Lung (tissue), 12 donors: ENCODE data around the gene GGTA1. TPM values are rescaled to one million over a fixed set of nuclear protein-coding genes. Genes with fewer than 3 reads are reported as not detected.
"Not testable (repeated sequence)": the region's sequence is repeated elsewhere in the genome, so short reads cannot be mapped to it uniquely, and the experiment has no call there.

ENCODE experiments used
- ATAC-seq: fragments of 200-7000 bp; cut with Tn5 transposase; one replicate; pipeline ENCODE4 v1.9.1; 2020; ENCODE audit warnings: moderate number of reproducible peaks; ENCODE audit not compliant: insufficient read depth, low FRiP score
- DNase-seq, 3 donors: peaks; one replicate each; pipeline ENCODE4 v3.0.0-alpha.2; 2013 to 2017
- H3K27ac ChIP-seq, 2 donors: one replicate each; pipeline ENCODE4 v1.5.1; 2013; ENCODE audit warnings: mild to moderate bottlenecking in 2 of 2, moderate library complexity in 2 of 2, control low read depth in 1 of 2, inconsistent platforms in 1 of 2, low read depth in 1 of 2, low read length in 1 of 2
- H3K27me3 ChIP-seq, 3 donors: one replicate each; pipeline ENCODE4 v1.5.1; 2013; ENCODE audit warnings: low read length in 2 of 3; ENCODE audit not compliant: control insufficient read depth in 3 of 3, insufficient read depth in 3 of 3
- H3K36me3 ChIP-seq, 4 donors: one replicate each; pipeline ENCODE4 v1.5.1; 2013; ENCODE audit warnings: low read length in 4 of 4, mild to moderate bottlenecking in 1 of 4, moderate library complexity in 1 of 4; ENCODE audit not compliant: control insufficient read depth in 4 of 4, insufficient read depth in 4 of 4
- H3K4me1 ChIP-seq, 5 donors: one replicate each; pipeline ENCODE4 v1.5.1; 2013; ENCODE audit warnings: low read length in 5 of 5, mild to moderate bottlenecking in 2 of 5, moderate library complexity in 1 of 5; ENCODE audit not compliant: control insufficient read depth in 5 of 5, insufficient read depth in 5 of 5
- H3K4me3 ChIP-seq: one replicate; pipeline ENCODE4 v1.5.1; 2013; ENCODE audit warnings: mild to moderate bottlenecking, control low read depth, moderate library complexity
- H3K9ac ChIP-seq, 2 donors: one replicate each; pipeline ENCODE4 v1.5.1; 2013; ENCODE audit warnings: low read length in 2 of 2, control low read depth in 1 of 2; ENCODE audit not compliant: insufficient read depth in 1 of 2
- H3K9me3 ChIP-seq, 4 donors: one replicate each; pipeline ENCODE4 v1.5.1; 2013; ENCODE audit warnings: low read length in 3 of 4, mild to moderate bottlenecking in 1 of 4, moderate library complexity in 1 of 4; ENCODE audit not compliant: control insufficient read depth in 4 of 4, insufficient read depth in 3 of 4
- WGBS, 2 donors: extraction: QIAGEN DNeasy Blood & Tissue Kit; methylation state at CpG; one replicate each; pipeline ENCODE4 v1.1.7; 2013; 5-methylcytosine and 5-hydroxymethylcytosine counted together
- polyA plus RNA-seq, 2 donors: library from polyadenylated mRNA; stranded (reverse); fragments of 200-250 nt; gene quantifications; one replicate each; pipeline ENCODE4 v1.2.1, GENCODE V29; 2013
- total RNA-seq, 2 donors: library from RNA; depleted of rRNA in 1 of 2; stranded (reverse); fragments of >200 nt in 1 of 2; gene quantifications; one replicate each; pipeline ENCODE4 v1.2.1, GENCODE V29; 2014 to 2021
- TF ChIP-seq, protein P1 (sequence below): IDR thresholded peaks from 2 replicates; pipeline ENCODE4 v1.5.1; 2012; ENCODE audit warnings: mild to moderate bottlenecking; ENCODE audit errors: control extremely low read depth, extremely low read depth
- donor health status: control.
- donor health status: control.
- donor health status: Bipolar disorder and iron deficiency.
- donor health status: healthy.
- donor health status: DM: yes; HTN: yes; CAD: no.

GGTA1 gene
- total and polyA plus RNA-seq, 4 donors: 1.5 to 6.6 (median 5.8) TPM

DNA sequence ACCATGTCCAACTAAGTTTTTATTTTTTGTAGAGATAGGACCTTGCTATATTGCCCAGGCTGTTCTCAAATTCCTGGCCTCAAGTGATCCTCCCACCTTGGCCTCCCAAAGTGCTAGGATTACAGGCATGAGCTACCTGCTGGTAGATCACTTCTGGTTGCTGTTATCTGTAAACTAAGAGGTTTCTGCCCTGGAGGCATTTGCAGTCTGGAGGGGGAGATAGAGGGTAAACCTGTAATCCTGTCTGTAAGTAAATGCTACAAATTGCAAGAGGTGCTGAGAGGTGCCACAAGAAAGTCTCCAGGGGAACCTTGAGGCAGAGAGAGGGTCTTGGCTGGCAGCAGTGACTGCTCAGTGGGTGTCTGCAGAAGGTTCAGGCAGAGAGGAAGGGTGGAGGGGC is 29.0 kb upstream of the GGTA1 start:
- Histone ChIP-seq H3K4me1 (peaks cover 0 to 9% (median 2%) of the 10 kb centered on the region in 5 donors), H3K27me3 (no peaks in the 10 kb centered on the region), H3K27ac (no peak overlapping the region), H3K9ac (no peak overlapping the region), H3K4me3 (no peak overlapping the region), H3K36me3 (no peaks in the 10 kb centered on the region), H3K9me3 (no peaks in the 10 kb centered on the region)
- TF ChIP-seq, protein P1, sequence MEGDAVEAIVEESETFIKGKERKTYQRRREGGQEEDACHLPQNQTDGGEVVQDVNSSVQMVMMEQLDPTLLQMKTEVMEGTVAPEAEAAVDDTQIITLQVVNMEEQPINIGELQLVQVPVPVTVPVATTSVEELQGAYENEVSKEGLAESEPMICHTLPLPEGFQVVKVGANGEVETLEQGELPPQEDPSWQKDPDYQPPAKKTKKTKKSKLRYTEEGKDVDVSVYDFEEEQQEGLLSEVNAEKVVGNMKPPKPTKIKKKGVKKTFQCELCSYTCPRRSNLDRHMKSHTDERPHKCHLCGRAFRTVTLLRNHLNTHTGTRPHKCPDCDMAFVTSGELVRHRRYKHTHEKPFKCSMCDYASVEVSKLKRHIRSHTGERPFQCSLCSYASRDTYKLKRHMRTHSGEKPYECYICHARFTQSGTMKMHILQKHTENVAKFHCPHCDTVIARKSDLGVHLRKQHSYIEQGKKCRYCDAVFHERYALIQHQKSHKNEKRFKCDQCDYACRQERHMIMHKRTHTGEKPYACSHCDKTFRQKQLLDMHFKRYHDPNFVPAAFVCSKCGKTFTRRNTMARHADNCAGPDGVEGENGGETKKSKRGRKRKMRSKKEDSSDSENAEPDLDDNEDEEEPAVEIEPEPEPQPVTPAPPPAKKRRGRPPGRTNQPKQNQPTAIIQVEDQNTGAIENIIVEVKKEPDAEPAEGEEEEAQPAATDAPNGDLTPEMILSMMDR: no peak
- DNase-seq: no peak
- ATAC-seq: no peak

DNA sequence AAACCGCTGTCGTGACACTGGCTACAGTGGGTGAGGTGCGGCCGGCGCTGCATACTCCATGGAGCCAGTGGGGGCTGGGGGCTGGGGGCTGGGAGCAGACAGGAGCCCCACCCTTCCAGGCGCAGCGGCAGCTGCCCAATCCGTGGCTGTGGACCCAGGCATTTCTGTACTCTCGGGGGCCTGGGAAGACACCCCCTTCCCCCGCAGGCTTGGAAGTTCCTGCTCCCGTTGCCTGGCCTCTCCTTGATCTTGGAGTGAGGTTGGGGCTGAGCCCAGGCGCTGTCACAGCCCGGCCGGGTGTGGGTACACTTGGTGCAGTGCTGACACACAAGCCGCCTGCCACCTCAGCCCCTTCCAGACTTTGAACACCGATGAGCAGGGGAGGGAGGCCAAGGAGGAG is 27.7 kb upstream of the GGTA1 start:
- Histone ChIP-seq H3K4me1 (peaks cover 0 to 9% (median 2%) of the 10 kb centered on the region in 5 donors), H3K9me3 (no peaks in the 10 kb centered on the region), H3K4me3 (no peak overlapping the region), H3K9ac (no peak overlapping the region), H3K27ac (no peak overlapping the region), H3K36me3 (no peaks in the 10 kb centered on the region), H3K27me3 (no peaks in the 10 kb centered on the region)
- ATAC-seq: no peak
- 78 to 80% methylated on average over 16 of the region's 16 CpGs for whole genome bisulfite sequencing, 2 donors
- TF ChIP-seq, protein P1: no peak
- no peak for DNase-seq

DNA sequence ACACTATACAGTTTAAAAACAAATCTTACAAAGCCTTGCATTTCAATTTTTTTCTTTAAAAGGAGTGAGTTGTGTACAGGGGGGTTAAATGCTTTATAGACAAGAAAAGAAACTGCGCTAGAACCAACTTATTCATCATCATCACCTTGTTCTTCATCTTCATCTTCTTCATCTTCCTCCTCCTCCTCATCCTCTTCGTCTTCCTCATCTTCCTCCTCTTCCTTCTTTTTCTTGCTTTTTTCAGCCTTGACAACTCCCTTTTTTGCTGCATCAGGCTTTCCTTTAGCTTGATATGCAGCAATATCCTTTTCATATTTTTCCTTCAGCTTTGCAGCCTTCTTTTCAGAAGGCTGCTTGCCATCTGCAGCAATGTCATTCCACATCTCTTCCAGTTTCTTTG is 20.0 kb upstream of the GGTA1 start:
- not testable (repeated sequence) for H3K36me3 ChIP-seq, DNase-seq, ATAC-seq, H3K9ac ChIP-seq, H3K4me1 ChIP-seq, H3K27me3 ChIP-seq, H3K4me3 ChIP-seq, H3K27ac ChIP-seq, H3K9me3 ChIP-seq
- WGBS, 2 donors: 84 to 92% methylated on average over 2 of the region's 2 CpGs

DNA sequence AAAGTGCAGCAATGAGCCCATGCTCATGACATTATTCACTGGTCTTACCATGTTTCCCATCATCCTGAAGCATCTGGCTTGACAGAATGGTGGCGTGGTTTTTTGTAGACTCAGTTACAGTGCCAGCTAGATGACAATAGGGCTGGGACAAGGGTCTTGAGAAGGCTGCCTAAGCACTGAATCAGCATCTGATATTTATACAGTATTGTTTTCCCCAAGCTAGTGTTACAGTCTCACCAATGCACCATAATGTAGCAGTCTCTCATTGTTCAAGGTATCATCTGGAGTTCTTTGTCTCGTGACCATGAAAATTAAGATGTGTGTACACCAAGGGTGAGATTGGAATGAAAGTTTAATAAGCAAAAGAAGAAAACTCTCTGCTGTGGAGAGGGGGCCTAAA is 19.0 kb upstream of the GGTA1 start:
- H3K4me1 ChIP-seq: no peaks in the 10 kb centered on the region
- TF ChIP-seq, protein P1: no peak
- no peak overlapping the region for H3K27ac ChIP-seq
- no peaks in the 10 kb centered on the region for H3K36me3 ChIP-seq
- H3K4me3 ChIP-seq: no peak overlapping the region
- peaks cover 0 to 2% (median 0%) of the 10 kb centered on the region in 4 donors for H3K9me3 ChIP-seq
- H3K27me3 ChIP-seq: no peaks in the 10 kb centered on the region
- 97% methylated on average over 2 of the region's 2 CpGs for WGBS, 2 donors
- ATAC-seq (no peak), DNase-seq (no peak)
- no peak overlapping the region for H3K9ac ChIP-seq

DNA sequence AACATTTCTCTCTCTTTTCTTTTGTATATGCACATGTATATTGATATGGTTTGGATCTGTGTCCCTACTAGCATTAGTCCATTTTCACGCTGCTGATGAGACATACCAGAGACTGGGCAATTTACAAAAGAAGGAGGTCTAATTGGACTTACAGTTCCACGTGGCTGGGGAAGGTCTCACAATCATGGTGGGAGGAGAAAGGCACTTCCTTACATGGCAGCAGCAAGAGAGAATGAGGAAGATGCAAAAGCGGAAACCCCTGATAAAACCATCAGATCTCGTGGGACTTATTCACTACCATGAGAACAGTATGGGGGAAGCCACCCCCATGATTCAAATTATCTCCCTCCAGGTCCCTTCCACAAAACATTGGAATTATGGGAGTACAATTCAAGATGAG is 13.5 kb upstream of the GGTA1 start:
- not testable (repeated sequence) for H3K4me1 ChIP-seq, H3K27ac ChIP-seq, H3K27me3 ChIP-seq, H3K36me3 ChIP-seq, H3K9me3 ChIP-seq, DNase-seq, ATAC-seq, H3K9ac ChIP-seq, H3K4me3 ChIP-seq
- WGBS, 2 donors: 48 to 70% methylated on average over 4 of the region's 4 CpGs
